B cell (primary cell): ENCODE results near the gene ZCCHC24. TPM values are rescaled to one million over a fixed set of nuclear protein-coding genes. Genes with fewer than 3 reads are reported as not detected.

Experiments used
- ATAC-seq: fragments of 200-7000 bp; cut with Tn5 transposase; one replicate; pipeline ENCODE4 v1.10.0; 2021; ENCODE audit warnings: low read depth, mild to moderate bottlenecking, moderate number of reproducible peaks, moderate library complexity
- CTCF ChIA-PET: fragments of 350-600 bp; sonication (Branson Sonifier 250); formaldehyde crosslinking; loops from one replicate; lab custom pipeline; 2021; ENCODE audit warnings: antibody characterized with exemption, inconsistent platforms; lab: Charles Lee
- POLR2A ChIA-PET: fragments of 350-600 bp; sonication (Branson Sonifier 250); formaldehyde crosslinking; loops from one replicate; lab custom pipeline; 2021; ENCODE audit warnings: antibody characterized with exemption; lab: Charles Lee
- DNase-seq: peaks from one replicate; pipeline ENCODE4 v3.0.0; 2013
- H2AFZ ChIP-seq: 2 replicates; pipeline ENCODE4 v1.6.1; 2012; ENCODE audit warnings: mild to moderate bottlenecking, low read depth, low read length; ENCODE audit not compliant: insufficient read depth, poor library complexity, severe bottlenecking
- H3K27ac ChIP-seq, 2 donors: 1 replicate in 1 of 2; 2 replicates in 1 of 2; pipeline ENCODE4 v1.5.1; 2012 to 2013; ENCODE audit warnings: low read length in 2 of 2, mild to moderate bottlenecking in 2 of 2, moderate library complexity in 1 of 2
- H3K27me3 ChIP-seq, 4 experiments: fragments of 200-600 bp in 1 of 4; sonication (generic) in 1 of 4; replicated peaks in 1 of 4; 1 replicate in 2 of 4; 2 replicates in 2 of 4; pipeline versions ENCODE4 v1.6.1 to v1.7.0; 2013 to 2016; ENCODE audit warnings: low read length in 3 of 4, mild to moderate bottlenecking in 2 of 4, mixed read lengths in 1 of 4, moderate library complexity in 1 of 4; ENCODE audit not compliant: insufficient read depth in 4 of 4, control insufficient read depth in 3 of 4; ENCODE audit errors: control extremely low read depth in 1 of 4
- H3K36me3 ChIP-seq, 2 experiments: replicated peaks in 1 of 2; 1 replicate in 1 of 2; 2 replicates in 1 of 2; pipeline versions ENCODE4 v1.6.1 to v1.7.1; 2013; ENCODE audit warnings: low read length in 1 of 2; ENCODE audit not compliant: insufficient read depth in 2 of 2, control insufficient read depth in 1 of 2; ENCODE audit errors: control extremely low read depth in 1 of 2, extremely low read depth in 1 of 2
- H3K4me1 ChIP-seq, 2 donors: fragments of 200-600 bp in 1 of 2; sonication (generic) in 1 of 2; 1 replicate in 1 of 2; 2 replicates in 1 of 2; pipeline versions ENCODE4 v1.5.1 to v1.6.1; 2013 to 2017; ENCODE audit warnings: low read length in 2 of 2; ENCODE audit not compliant: control insufficient read depth in 2 of 2, insufficient read depth in 2 of 2
- H3K4me2 ChIP-seq: replicated peaks from 2 replicates; pipeline ENCODE3; 2012; ENCODE audit warnings: mild to moderate bottlenecking, low read depth, low read length; ENCODE audit not compliant: poor library complexity, severe bottlenecking
- H3K4me3 ChIP-seq, 5 experiments: fragments of 200-600 bp in 1 of 5; sonication (generic) in 1 of 5; 1 replicate in 3 of 5; 2 replicates in 2 of 5; pipeline versions ENCODE4 v1.5.1 to v1.7.0; 2011 to 2016; ENCODE audit warnings: low read length in 4 of 5, mild to moderate bottlenecking in 4 of 5, low read depth in 2 of 5, control low read depth in 1 of 5, moderate library complexity in 1 of 5; ENCODE audit not compliant: insufficient read depth in 1 of 5; ENCODE audit errors: control extremely low read depth in 1 of 5, extremely low read depth in 1 of 5
- H3K79me2 ChIP-seq: fragments of 200-600 bp; sonication (generic); one replicate; pipeline ENCODE4 v1.6.0; 2016; ENCODE audit warnings: low read length; ENCODE audit not compliant: control insufficient read depth, insufficient read depth
- H3K9ac ChIP-seq: fragments of 200-600 bp; sonication (generic); 2 replicates; pipeline ENCODE4 v1.6.1; 2017; ENCODE audit warnings: mild to moderate bottlenecking, low read length, moderate library complexity
- H3K9me3 ChIP-seq, 3 donors: one replicate each; pipeline versions ENCODE4 v1.6.1 to v1.7.1; 2013; ENCODE audit warnings: low read length in 2 of 3; ENCODE audit not compliant: control insufficient read depth in 2 of 3, insufficient read depth in 1 of 3; ENCODE audit errors: control extremely low read depth in 1 of 3
- H4K20me1 ChIP-seq: 2 replicates; pipeline ENCODE4 v1.6.0; 2012; ENCODE audit warnings: mild to moderate bottlenecking, low read length; ENCODE audit not compliant: insufficient read depth, control insufficient read depth, poor library complexity, severe bottlenecking
- H3K27ac Mint-ChIP-seq: one replicate; pipeline ENCODE4 v1.8.0; 2021; ENCODE audit warnings: mixed read lengths
- H3K27me3 Mint-ChIP-seq: one replicate; pipeline ENCODE4 v1.8.0; 2021; ENCODE audit warnings: mixed read lengths
- H3K4me1 Mint-ChIP-seq: one replicate; pipeline ENCODE4 v1.8.0; 2021; ENCODE audit warnings: mixed read lengths
- H3K4me3 Mint-ChIP-seq: one replicate; pipeline ENCODE4 v1.8.0; 2021; ENCODE audit warnings: mixed read lengths
- H3K9me3 Mint-ChIP-seq: one replicate; pipeline ENCODE4 v1.8.0; 2022; ENCODE audit warnings: mixed read lengths; ENCODE audit not compliant: insufficient read depth
- EZH2 ChIP-seq: IDR thresholded peaks from 2 replicates; pipeline ENCODE4 v1.6.1; 2012; ENCODE audit warnings: borderline replicate concordance, low read depth, mild to moderate bottlenecking, moderate library complexity, low read length; ENCODE audit not compliant: insufficient read depth, poor library complexity, severe bottlenecking
- WGBS: methylation state at CpG from one replicate; pipeline ENCODE4 v1.1.5; 2013; ENCODE audit warnings: missing lambda C conversion rate; ENCODE audit not compliant: insufficient coverage; 5-methylcytosine and 5-hydroxymethylcytosine counted together
- intact Hi-C: fragments of 100-400 bp; cut with micrococcal nuclease; formaldehyde crosslinking; loops from one replicate; pipeline ENCODE4 v1.10.0; 2022
- polyA plus RNA-seq: library from polyadenylated mRNA; depleted of rRNA; stranded (reverse); fragments of >200 nt; gene quantifications from 2 replicates; pipeline ENCODE4 v1.2.3, GENCODE V29; 2012
- total RNA-seq, 2 donors: library from RNA; stranded (reverse); fragments of 120-200 nt in 1 of 2; gene quantifications; 1 replicate in 1 of 2; 2 replicates in 1 of 2; pipeline versions ENCODE4 v1.2.3 to v1.2.4, GENCODE V29; 2013 to 2022
- TF ChIP-seq, protein P1 (sequence below): fragments of 200-600 bp; IDR thresholded peaks from one replicate; pipeline ENCODE4 v1.8.0; 2022; ENCODE audit warnings: antibody characterized with exemption, mild to moderate bottlenecking

ZCCHC24 gene
- total and polyA plus RNA-seq, 2 donors (not counting 1 experiment from before 2014, with no cell fraction given), result 0.34 to 2.3 TPM

GRCh38 chr10:79471776-79472175 is 26.4 kb upstream of the ZCCHC24 start:
- Mint-ChIP-seq H3K4me1 (no peaks in the 10 kb centered on the region), H3K27me3 (peaks cover 36% of the 10 kb centered on the region), H3K27ac (no peak overlapping the region), H3K9me3 (no peaks in the 10 kb centered on the region), H3K4me3 (no peak overlapping the region)
- Histone ChIP-seq H3K9ac (no peak overlapping the region), H3K79me2 (no peaks in the 10 kb centered on the region), H3K27me3 (peaks cover 0 to 3% (median 0%) of the 10 kb centered on the region in 4 experiments), H3K9me3 (no peaks in the 10 kb centered on the region), H3K36me3 (no peaks in the 10 kb centered on the region), H4K20me1 (no peaks in the 10 kb centered on the region), H3K4me1 (no peaks in the 10 kb centered on the region), H2AFZ (no peak overlapping the region), H3K27ac (no peak overlapping the region), H3K4me2 (no peak overlapping the region), H3K4me3 (no peak overlapping the region)
- TF ChIP-seq, protein P1, sequence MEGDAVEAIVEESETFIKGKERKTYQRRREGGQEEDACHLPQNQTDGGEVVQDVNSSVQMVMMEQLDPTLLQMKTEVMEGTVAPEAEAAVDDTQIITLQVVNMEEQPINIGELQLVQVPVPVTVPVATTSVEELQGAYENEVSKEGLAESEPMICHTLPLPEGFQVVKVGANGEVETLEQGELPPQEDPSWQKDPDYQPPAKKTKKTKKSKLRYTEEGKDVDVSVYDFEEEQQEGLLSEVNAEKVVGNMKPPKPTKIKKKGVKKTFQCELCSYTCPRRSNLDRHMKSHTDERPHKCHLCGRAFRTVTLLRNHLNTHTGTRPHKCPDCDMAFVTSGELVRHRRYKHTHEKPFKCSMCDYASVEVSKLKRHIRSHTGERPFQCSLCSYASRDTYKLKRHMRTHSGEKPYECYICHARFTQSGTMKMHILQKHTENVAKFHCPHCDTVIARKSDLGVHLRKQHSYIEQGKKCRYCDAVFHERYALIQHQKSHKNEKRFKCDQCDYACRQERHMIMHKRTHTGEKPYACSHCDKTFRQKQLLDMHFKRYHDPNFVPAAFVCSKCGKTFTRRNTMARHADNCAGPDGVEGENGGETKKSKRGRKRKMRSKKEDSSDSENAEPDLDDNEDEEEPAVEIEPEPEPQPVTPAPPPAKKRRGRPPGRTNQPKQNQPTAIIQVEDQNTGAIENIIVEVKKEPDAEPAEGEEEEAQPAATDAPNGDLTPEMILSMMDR, result no peak
- TF ChIP-seq EZH2, result no peak
- ATAC-seq (no peak), DNase-seq (no peak)
- ChIA-PET POLR2A (interaction anchor here (0.7 kb wide), 2 partner anchors 194 to 298 kb away, joined by 3 to 4 read pairs; no protein-coding TSS in a partner anchor), CTCF (interaction anchor here (1.5 to 5.7 kb wide), 2 partner anchors 9 to 98 kb away, joined by 4 to 65 read pairs; no protein-coding TSS in a partner anchor)
- WGBS, result 95% methylated on average over 3 of the region's 4 CpGs
- intact Hi-C loops, result no loop called here

- H3K27me3 Mint-ChIP-seq, result peaks cover 24% of the 10 kb centered on the region
- H3K36me3 ChIP-seq, result no peaks in the 10 kb centered on the region
- no peaks in the 10 kb centered on the region for H3K9me3 ChIP-seq
- DNase-seq (no peak), ATAC-seq (no peak)
- H3K4me3 ChIP-seq, result no peak overlapping the region
- peaks cover 0 to 3% (median 0%) of the 10 kb centered on the region in 4 experiments for H3K27me3 ChIP-seq
- H3K79me2 ChIP-seq, result no peaks in the 10 kb centered on the region
- H3K27ac ChIP-seq, result no peak overlapping the region
- no peak overlapping the region for H2AFZ ChIP-seq
- no peak overlapping the region for H3K27ac Mint-ChIP-seq
- TF ChIP-seq, protein P1, result no peak
- no peak for TF ChIP-seq EZH2
- H3K4me3 Mint-ChIP-seq, result no peak overlapping the region
- H4K20me1 ChIP-seq, result no peaks in the 10 kb centered on the region
- H3K9me3 Mint-ChIP-seq, result no peaks in the 10 kb centered on the region
- intact Hi-C loops, result no loop called here
- no peak overlapping the region for H3K9ac ChIP-seq
- POLR2A ChIA-PET, result no interaction called here
- no peaks in the 10 kb centered on the region for H3K4me1 ChIP-seq
- WGBS, result no CpG with 5 or more reads among the region's 8 CpGs
- H3K4me1 Mint-ChIP-seq, result no peaks in the 10 kb centered on the region
- no peak overlapping the region for H3K4me2 ChIP-seq
- CTCF ChIA-PET, result interaction anchor here (1.1 to 5.7 kb wide), 3 partner anchors 9 to 97 kb away, joined by 3 to 65 read pairs (median 5); no protein-coding TSS in a partner anchor
Measured at GRCh38 chr10:79470096-79470495, 24.7 kb upstream of the ZCCHC24 start.
